ENCODE measurements around the gene RTCB. TPM values are rescaled to one million over a fixed set of nuclear protein-coding genes. Genes with fewer than 3 reads are reported as not detected.

The RTCB gene
- total RNA-seq, 1 experiment from 2014 or later = 101 TPM

DNA sequence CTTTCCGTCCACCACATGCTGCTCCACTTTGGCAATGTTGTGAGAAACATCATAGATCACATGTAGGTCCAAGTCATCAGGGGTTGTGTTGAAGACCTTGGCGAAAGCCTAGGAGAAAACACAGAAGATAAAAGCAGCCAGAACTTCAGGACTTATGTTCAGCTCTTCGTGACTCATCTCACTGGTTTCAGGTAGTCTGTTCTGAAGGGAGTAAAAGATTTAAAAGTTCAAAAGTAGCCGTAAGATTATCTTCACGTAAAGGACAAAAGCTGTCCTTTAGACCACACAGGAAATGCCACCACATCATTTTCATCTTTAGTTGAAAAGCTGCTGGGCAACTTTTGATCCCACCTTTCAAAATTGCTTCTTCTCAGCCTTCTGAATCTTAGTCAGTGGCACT lies 16.9 kb downstream of the RTCB start:
- Histone ChIP-seq H3K79me1 (ENCODE audit: insufficient read depth, low read depth, low read length, poor library complexity, severe bottlenecking) (no peaks in the 10 kb centered on the region), H3K23me2 (ENCODE audit: insufficient read length, low read depth, low read length, poor library complexity, severe bottlenecking) (no peaks in the 10 kb centered on the region), H4K5ac (ENCODE audit: insufficient read length, low read depth, low read length) (no peak overlapping the region), H3K4ac (ENCODE audit: low read depth, low read length) (no peak overlapping the region), H3K14ac (ENCODE audit: insufficient read depth, low read length) (no peak overlapping the region), H3K9me3 (ENCODE audit: control insufficient read depth, low read depth, low read length) (no peaks in the 10 kb centered on the region), H3K23ac (ENCODE audit: insufficient read length, low read depth, low read length) (no peak overlapping the region), H2BK15ac (ENCODE audit: low read depth, low read length) (no peak overlapping the region), H4K20me1 (ENCODE audit: control insufficient read depth, insufficient read depth, insufficient read length) (no peaks in the 10 kb centered on the region), H3T11ph (ENCODE audit: low read length) (no peak overlapping the region), H2AK5ac (ENCODE audit: insufficient read length, low read length) (no peak overlapping the region), H4K91ac (ENCODE audit: insufficient read length, low read depth, low read length) (no peak overlapping the region), H3K56ac (ENCODE audit: insufficient read length, low read depth, low read length) (no peak overlapping the region), H2BK5ac (ENCODE audit: insufficient read length, low read length) (no peak overlapping the region), H3K4me2 (ENCODE audit: insufficient read depth, insufficient read length, low read length) (no peak overlapping the region), H3K4me1 (ENCODE audit: insufficient read depth, low read length) (no peaks in the 10 kb centered on the region), H4K8ac (replicated peaks; ENCODE audit: insufficient read length, low read depth, low read length) (no peak overlapping the region), H2BK12ac (ENCODE audit: insufficient read length, low read depth, low read length) (no peak overlapping the region), H2BK120ac (ENCODE audit: low read depth, low read length, poor library complexity, severe bottlenecking) (no peak overlapping the region), H2AFZ (ENCODE audit: low read length) (no peak overlapping the region), H3K27me3 (ENCODE audit: insufficient read depth, low read length) (no peaks in the 10 kb centered on the region), H2BK20ac (ENCODE audit: low read depth, low read length, poor library complexity, severe bottlenecking) (no peak overlapping the region), H3K79me2 (ENCODE audit: insufficient read depth, low read length) (no peaks in the 10 kb centered on the region), H3K9ac (ENCODE audit: extremely low read depth, insufficient read length, low read length) (no peak overlapping the region), H3K27ac (ENCODE audit: insufficient read length, low read depth, low read length) (no peak overlapping the region), H3K18ac (ENCODE audit: insufficient read length, low read depth, low read length) (no peak overlapping the region)
- Mint-ChIP-seq H3K9me3 (no peaks in the 10 kb centered on the region), H3K4me1 (no peaks in the 10 kb centered on the region), H3K27me3 (ENCODE audit: low read depth) (no peaks in the 10 kb centered on the region), H3K27ac (no peak overlapping the region), H3K4me3 (no peak overlapping the region), H3K36me3 (ENCODE audit: insufficient read depth in 1 of 3, low read depth in 3 of 3) (peaks cover 44 to 84% (median 81%) of the 10 kb centered on the region in 3 experiments)
- TF ChIP-seq, protein P1, sequence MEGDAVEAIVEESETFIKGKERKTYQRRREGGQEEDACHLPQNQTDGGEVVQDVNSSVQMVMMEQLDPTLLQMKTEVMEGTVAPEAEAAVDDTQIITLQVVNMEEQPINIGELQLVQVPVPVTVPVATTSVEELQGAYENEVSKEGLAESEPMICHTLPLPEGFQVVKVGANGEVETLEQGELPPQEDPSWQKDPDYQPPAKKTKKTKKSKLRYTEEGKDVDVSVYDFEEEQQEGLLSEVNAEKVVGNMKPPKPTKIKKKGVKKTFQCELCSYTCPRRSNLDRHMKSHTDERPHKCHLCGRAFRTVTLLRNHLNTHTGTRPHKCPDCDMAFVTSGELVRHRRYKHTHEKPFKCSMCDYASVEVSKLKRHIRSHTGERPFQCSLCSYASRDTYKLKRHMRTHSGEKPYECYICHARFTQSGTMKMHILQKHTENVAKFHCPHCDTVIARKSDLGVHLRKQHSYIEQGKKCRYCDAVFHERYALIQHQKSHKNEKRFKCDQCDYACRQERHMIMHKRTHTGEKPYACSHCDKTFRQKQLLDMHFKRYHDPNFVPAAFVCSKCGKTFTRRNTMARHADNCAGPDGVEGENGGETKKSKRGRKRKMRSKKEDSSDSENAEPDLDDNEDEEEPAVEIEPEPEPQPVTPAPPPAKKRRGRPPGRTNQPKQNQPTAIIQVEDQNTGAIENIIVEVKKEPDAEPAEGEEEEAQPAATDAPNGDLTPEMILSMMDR (conservative IDR thresholded peaks at IDR 0.05) = no peak
- no peak for DNase-seq
- WGBS (ENCODE audit: extremely low coverage, insufficient read length, low lambda C conversion rate) = no CpG with 5 or more reads among the region's 5 CpGs

Measured in H9 (cell line).